HL-60 (cell line): Measurements from ENCODE around the gene SEC24D.

Experiments
- DNase-seq, 2 experiments: peaks; one replicate each; pipeline ENCODE4 v3.0.0-alpha.2; 2010 to 2020; ENCODE audit warnings: low read depth in 1 of 2, low spot score in 1 of 2
- H3K27ac ChIP-seq: fragments of 250-450 bp; sonication (Bioruptor Pico); replicated peaks from 2 replicates; pipeline ENCODE4 v1.5.1; 2020; ENCODE audit warnings: mild to moderate bottlenecking, moderate library complexity
- H3K27me3 ChIP-seq: fragments of 250-450 bp; sonication (Bioruptor Pico); 2 replicates; pipeline ENCODE4 v1.5.1; 2021; ENCODE audit warnings: mild to moderate bottlenecking, moderate library complexity; ENCODE audit not compliant: insufficient read depth, poor library complexity, severe bottlenecking
- H3K4me3 ChIP-seq: replicated peaks from 2 replicates; pipeline ENCODE4 v1.5.1; 2011; ENCODE audit warnings: mild to moderate bottlenecking, control low read depth, low read length; ENCODE audit not compliant: insufficient read depth
- CTCF ChIP-seq: IDR thresholded peaks from one replicate; pipeline ENCODE4 v1.5.1; 2011; ENCODE audit warnings: low read length, control low read depth, inconsistent platforms; ENCODE audit not compliant: insufficient read depth
- GABPA ChIP-seq: IDR thresholded peaks from 2 replicates; pipeline ENCODE4 v1.6.1; 2012; ENCODE audit warnings: low read depth
- POLR2AphosphoS5 ChIP-seq: IDR thresholded peaks from 2 replicates; pipeline ENCODE4 v1.6.1; 2012; ENCODE audit warnings: low read depth
- REST ChIP-seq: IDR thresholded peaks from 2 replicates; pipeline ENCODE4 v1.6.1; 2012; ENCODE audit warnings: low read depth; ENCODE audit not compliant: insufficient replicate concordance
- SPI1 ChIP-seq: IDR thresholded peaks from 2 replicates; pipeline ENCODE4 v1.6.1; 2012; ENCODE audit warnings: low read depth, mild to moderate bottlenecking, borderline replicate concordance

SEC24D gene

GRCh38 chr4:118837121-118837507 is 1.2 kb upstream of the SEC24D start:
- TF ChIP-seq GABPA: no peak
- Histone ChIP-seq H3K27ac (no peak overlapping the region), H3K27me3 (no peaks in the 10 kb centered on the region), H3K4me3 (no peak overlapping the region)
- DNase-seq: no peak

GRCh38 chr4:118836301-118837120 is 585 bp upstream of the SEC24D start:
- TF ChIP-seq GABPA (no peak), POLR2AphosphoS5 (peak; percentile 36; the same call in 1 of the 2 replicates)

GRCh38 chr4:118834960-118835569 is 861 bp downstream of the SEC24D start:
- no peak for TF ChIP-seq POLR2AphosphoS5
- peak; percentile 90 for TF ChIP-seq SPI1
- Histone ChIP-seq H3K27ac (peak overlapping the region; percentile 80), H3K4me3 (peak overlapping the region; percentile 94), H3K27me3 (no peaks in the 10 kb centered on the region)
- peak; percentile 89 to 90 for DNase-seq

More at GRCh38 chr4:118836301-118837120, 585 bp upstream of the SEC24D start:
- peak; percentile 51 to 57 for DNase-seq
- peak overlapping the region; percentile 80 for H3K27ac ChIP-seq
- H3K4me3 ChIP-seq: peak overlapping the region; percentile 94
- H3K27me3 ChIP-seq: no peaks in the 10 kb centered on the region

- no peak overlapping the region for H3K4me3 ChIP-seq
- TF ChIP-seq CTCF (no peak), REST (no peak), POLR2AphosphoS5 (no peak), GABPA (no peak), SPI1 (no peak)
These were observed 1.9 kb downstream of the SEC24D start for GRCh38 chr4:118834070-118834469.

GRCh38 chr4:118833192-118833820 is 2.6 kb downstream of the SEC24D start:
- TF ChIP-seq CTCF (no peak), SPI1 (no peak; the same call in 1 of the 2 replicates), GABPA (no peak), REST (no peak), POLR2AphosphoS5 (no peak)
- Histone ChIP-seq H3K4me3 (no peak overlapping the region), H3K27ac (no peak overlapping the region), H3K27me3 (no peaks in the 10 kb centered on the region)
- no peak for DNase-seq

More at GRCh38 chr4:118834070-118834469, 1.9 kb downstream of the SEC24D start:
- DNase-seq: no peak
- Histone ChIP-seq H3K27me3 (no peaks in the 10 kb centered on the region), H3K27ac (no peak overlapping the region)
